Gastroesophageal sphincter (tissue), 4 donors: ENCODE results near the gene TSPO. TPM values are rescaled to one million over a fixed set of nuclear protein-coding genes. Genes with fewer than 3 reads are reported as not detected.

ENCODE experiments used
- ATAC-seq: fragments of 150-250 bp; one replicate; pipeline ENCODE4 v1.9.1; 2016; ENCODE audit warnings: mild to moderate bottlenecking, moderate library complexity
- H3K27ac ChIP-seq, 4 donors: fragments of 200-600 bp; sonication (generic) in 3 of 4; 1 replicate in 3 of 4; 2 replicates in 1 of 4; pipeline ENCODE4 v1.5.1; 2016 to 2019
- H3K27me3 ChIP-seq: fragments of 200-600 bp; sonication (generic); one replicate; pipeline ENCODE4 v1.5.1; 2019
- H3K36me3 ChIP-seq, 2 donors: fragments of 200-600 bp; sonication (generic); one replicate each; pipeline ENCODE4 v1.5.1; 2019; ENCODE audit warnings: control low read depth in 1 of 2
- H3K4me1 ChIP-seq, 3 donors: fragments of 200-600 bp; sonication (generic); 1 replicate in 2 of 3; 2 replicates in 1 of 3; pipeline ENCODE4 v1.5.1; 2016 to 2019; ENCODE audit warnings: control low read depth in 2 of 3
- H3K4me3 ChIP-seq, 2 donors: fragments of 200-600 bp; sonication (generic); one replicate each; pipeline ENCODE4 v1.5.1; 2019; ENCODE audit warnings: mild to moderate bottlenecking in 1 of 2, moderate library complexity in 1 of 2
- H3K9me3 ChIP-seq, 3 donors: fragments of 200-600 bp; sonication (generic); one replicate each; pipeline ENCODE4 v1.5.1; 2017 to 2019; ENCODE audit warnings: control low read depth in 2 of 3
- EP300 ChIP-seq: sonication (generic); formaldehyde crosslinking; IDR thresholded peaks from one replicate; pipeline ENCODE4 v1.6.1; 2017; ENCODE audit warnings: antibody characterized with exemption, mild to moderate bottlenecking
- POLR2A ChIP-seq, 2 donors: fragments of 450-650 bp; IDR thresholded peaks; one replicate each; pipeline ENCODE4 v1.6.1; 2017; ENCODE audit warnings: antibody characterized with exemption in 2 of 2, mild to moderate bottlenecking in 2 of 2, moderate library complexity in 1 of 2
- POLR2AphosphoS5 ChIP-seq: sonication (generic); formaldehyde crosslinking; IDR thresholded peaks from one replicate; pipeline ENCODE4 v1.6.1; 2017; ENCODE audit warnings: antibody characterized with exemption
- WGBS, 2 donors: methylation state at CpG; one replicate each; pipeline ENCODE4 v1.1.5; 2018; ENCODE audit warnings: low coverage in 1 of 2; 5-methylcytosine and 5-hydroxymethylcytosine counted together
- total RNA-seq, 4 donors: library from RNA; depleted of rRNA; stranded (reverse); fragments of >200 nt; gene quantifications; one replicate each; pipeline ENCODE4 v1.1.0, GENCODE V29; 2016
- TF ChIP-seq, protein P1 (sequence below), 4 experiments: fragments of 200-600 bp in 2 of 4; fragments of 450-650 bp in 2 of 4; sonication (generic) in 1 of 4; IDR thresholded peaks; one replicate each; pipeline ENCODE4 v1.5.1; 2017 to 2019; ENCODE audit warnings: antibody characterized with exemption in 4 of 4, mild to moderate bottlenecking in 2 of 4, moderate library complexity in 2 of 4

The TSPO gene
- total RNA-seq, 4 donors from 2014 or later = 112 to 240 (median 178) TPM

DNA sequence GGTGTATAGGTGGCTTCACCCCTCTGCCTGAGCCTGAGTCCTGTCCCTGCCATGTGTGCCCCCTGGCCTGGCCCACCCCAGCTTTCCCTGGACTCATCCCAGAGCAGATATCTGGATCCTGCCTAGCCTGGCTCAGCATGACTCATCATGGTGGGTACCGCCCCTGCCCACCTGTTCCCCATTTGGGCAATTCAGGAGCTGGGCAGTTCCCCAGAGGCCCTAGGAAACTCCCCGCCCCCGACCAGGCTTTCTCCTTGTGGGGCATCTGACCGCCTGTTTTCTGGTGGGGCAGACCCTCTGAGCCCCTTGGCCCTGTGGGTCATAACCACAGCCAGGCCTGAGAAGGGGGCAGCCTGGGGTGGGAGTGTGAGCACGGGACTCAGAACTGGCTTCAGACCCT lies 4.4 kb downstream of the TSPO start:
- Histone ChIP-seq H3K4me1 (peaks cover 0 to 71% (median 11%) of the 10 kb centered on the region in 3 donors), H3K36me3 (peaks cover 0 to 25% of the 10 kb centered on the region in 2 donors), H3K27ac (no peak overlapping the region), H3K4me3 (no peak overlapping the region), H3K9me3 (no peaks in the 10 kb centered on the region), H3K27me3 (no peaks in the 10 kb centered on the region)
- 100% methylated on average over 1 of the region's 5 CpGs; no CpG with 5 or more reads in 1 of the 2 donors for WGBS, 2 donors
- TF ChIP-seq EP300 (no peak), POLR2AphosphoS5 (no peak), POLR2A (IDR thresholded peaks at IDR 0.05) (no peak)
- TF ChIP-seq, protein P1, sequence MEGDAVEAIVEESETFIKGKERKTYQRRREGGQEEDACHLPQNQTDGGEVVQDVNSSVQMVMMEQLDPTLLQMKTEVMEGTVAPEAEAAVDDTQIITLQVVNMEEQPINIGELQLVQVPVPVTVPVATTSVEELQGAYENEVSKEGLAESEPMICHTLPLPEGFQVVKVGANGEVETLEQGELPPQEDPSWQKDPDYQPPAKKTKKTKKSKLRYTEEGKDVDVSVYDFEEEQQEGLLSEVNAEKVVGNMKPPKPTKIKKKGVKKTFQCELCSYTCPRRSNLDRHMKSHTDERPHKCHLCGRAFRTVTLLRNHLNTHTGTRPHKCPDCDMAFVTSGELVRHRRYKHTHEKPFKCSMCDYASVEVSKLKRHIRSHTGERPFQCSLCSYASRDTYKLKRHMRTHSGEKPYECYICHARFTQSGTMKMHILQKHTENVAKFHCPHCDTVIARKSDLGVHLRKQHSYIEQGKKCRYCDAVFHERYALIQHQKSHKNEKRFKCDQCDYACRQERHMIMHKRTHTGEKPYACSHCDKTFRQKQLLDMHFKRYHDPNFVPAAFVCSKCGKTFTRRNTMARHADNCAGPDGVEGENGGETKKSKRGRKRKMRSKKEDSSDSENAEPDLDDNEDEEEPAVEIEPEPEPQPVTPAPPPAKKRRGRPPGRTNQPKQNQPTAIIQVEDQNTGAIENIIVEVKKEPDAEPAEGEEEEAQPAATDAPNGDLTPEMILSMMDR (IDR thresholded peaks at IDR 0.05) = no peak
- ATAC-seq = no peak

DNA sequence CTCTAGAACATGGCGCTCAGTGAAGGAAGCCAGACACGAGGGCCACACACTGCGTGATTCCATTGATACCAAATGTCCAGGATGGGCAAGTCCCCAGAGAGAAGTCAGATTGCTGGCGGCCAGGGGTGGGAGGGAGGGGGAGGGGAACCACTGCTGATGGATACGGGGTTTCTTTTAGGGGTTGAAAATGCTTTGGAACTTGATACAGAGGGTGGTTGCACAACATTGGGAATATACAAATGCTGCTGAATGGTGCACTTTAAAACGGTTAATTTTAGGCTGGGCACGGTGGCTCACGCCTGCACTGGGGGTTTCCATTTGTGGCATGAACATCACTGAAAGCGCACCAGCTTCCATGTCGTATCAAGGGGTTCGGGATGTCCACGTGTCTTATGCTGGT lies 5.1 kb downstream of the TSPO start:
- Histone ChIP-seq H3K36me3 (peaks cover 0 to 31% of the 10 kb centered on the region in 2 donors), H3K4me3 (no peak overlapping the region), H3K9me3 (no peaks in the 10 kb centered on the region), H3K27ac (no peak overlapping the region), H3K4me1 (peaks cover 0 to 66% (median 9%) of the 10 kb centered on the region in 3 donors), H3K27me3 (no peaks in the 10 kb centered on the region)
- TF ChIP-seq, protein P1 (IDR thresholded peaks at IDR 0.05) = no peak
- no peak for TF ChIP-seq POLR2A (IDR thresholded peaks at IDR 0.05)
- TF ChIP-seq EP300 = no peak
- WGBS, 2 donors = 67 to 77% methylated on average over 1 to 4 of the region's 12 CpGs
- no peak for ATAC-seq

DNA sequence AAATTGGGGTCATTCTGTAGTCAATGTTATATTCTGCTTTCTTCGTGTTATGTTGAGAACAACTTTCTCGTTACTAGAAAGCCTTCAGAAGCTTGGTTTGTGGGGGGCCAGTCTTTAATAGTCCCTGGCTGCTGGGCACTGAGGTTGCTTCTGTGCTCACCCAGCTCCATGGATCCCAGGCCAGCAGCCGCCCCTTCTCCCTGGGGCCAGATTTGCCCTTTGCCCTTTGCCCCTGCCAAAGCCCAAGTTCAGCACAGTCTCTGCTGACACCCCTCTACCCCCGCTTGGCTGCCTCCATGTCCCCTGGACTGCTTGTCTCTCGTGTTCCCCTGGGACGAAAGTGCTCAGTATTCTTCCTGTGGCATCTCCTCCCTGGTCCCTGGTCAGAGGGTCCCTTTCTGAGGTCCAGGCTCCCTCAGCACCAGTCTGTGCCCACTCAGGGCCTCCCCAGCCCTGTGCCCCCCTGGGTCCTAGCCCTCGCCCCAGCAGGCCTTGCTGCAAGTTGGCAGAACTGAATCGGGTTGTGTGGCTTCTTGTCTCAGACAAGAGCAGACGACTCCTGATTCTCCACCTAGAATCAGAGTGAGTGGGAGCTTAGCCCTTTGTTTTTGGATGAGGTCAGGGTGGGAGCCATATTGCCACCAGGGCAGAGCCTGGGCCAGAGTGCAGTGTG lies 6.7 kb downstream of the TSPO start:
- H3K27me3 ChIP-seq = no peaks in the 10 kb centered on the region

DNA sequence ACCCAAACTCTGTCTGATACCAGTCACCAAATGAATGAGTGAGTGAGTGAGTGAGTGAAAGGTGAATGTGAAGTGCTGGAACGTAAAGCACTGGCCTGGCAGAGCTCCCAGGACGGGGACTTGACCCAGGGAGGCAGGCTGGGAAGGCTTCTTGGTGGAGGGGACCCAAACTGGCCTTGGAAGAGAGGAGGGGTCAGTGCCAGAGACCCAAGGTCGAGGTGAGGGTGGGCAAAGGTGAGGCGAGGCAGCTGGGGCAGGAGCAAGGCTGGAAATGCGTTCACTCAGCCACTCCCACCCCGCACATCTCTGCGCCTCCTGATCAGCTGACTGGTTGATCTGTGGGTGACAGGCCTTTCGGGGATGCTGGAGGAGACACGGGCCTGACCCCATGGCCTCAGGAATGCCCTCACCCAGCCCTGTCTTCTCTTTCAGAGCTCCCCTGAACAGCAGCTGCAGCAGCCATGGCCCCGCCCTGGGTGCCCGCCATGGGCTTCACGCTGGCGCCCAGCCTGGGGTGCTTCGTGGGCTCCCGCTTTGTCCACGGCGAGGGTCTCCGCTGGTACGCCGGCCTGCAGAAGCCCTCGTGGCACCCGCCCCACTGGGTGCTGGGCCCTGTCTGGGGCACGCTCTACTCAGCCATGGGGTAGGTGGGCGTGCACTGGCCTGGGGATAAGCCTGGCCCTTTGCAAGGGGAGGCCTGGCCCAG lies 7.6 kb downstream of the TSPO start:
- no peaks in the 10 kb centered on the region for H3K9me3 ChIP-seq
- no peaks in the 10 kb centered on the region for H3K27me3 ChIP-seq
- no peak overlapping the region for H3K4me3 ChIP-seq
- 70 to 79% methylated on average over 3 to 6 of the region's 24 CpGs for WGBS, 2 donors
- no peak for TF ChIP-seq POLR2A (IDR thresholded peaks at IDR 0.05)
- TF ChIP-seq, protein P1 (IDR thresholded peaks at IDR 0.05) = no peak
- no peak for TF ChIP-seq POLR2AphosphoS5
- no peak for TF ChIP-seq EP300
- no peak overlapping the region for H3K27ac ChIP-seq
- H3K4me1 ChIP-seq = peaks cover 0 to 55% (median 12%) of the 10 kb centered on the region in 3 donors
- H3K36me3 ChIP-seq = peaks cover 0 to 51% of the 10 kb centered on the region in 2 donors
- no peak for ATAC-seq

More for the DNA sequence above, 6.7 kb downstream of the TSPO start:
- no peak overlapping the region for H3K4me3 ChIP-seq
- peaks cover 0 to 46% of the 10 kb centered on the region in 2 donors for H3K36me3 ChIP-seq
- no peak for ATAC-seq
- no peak overlapping the region for H3K27ac ChIP-seq
- TF ChIP-seq, protein P1 (IDR thresholded peaks at IDR 0.05) = no peak
- TF ChIP-seq POLR2AphosphoS5 (no peak), POLR2A (IDR thresholded peaks at IDR 0.05) (no peak), EP300 (no peak)
- WGBS, 2 donors = 73% methylated on average over 3 to 7 of the region's 9 CpGs
- H3K4me1 ChIP-seq = peaks cover 0 to 54% (median 3%) of the 10 kb centered on the region in 3 donors
- H3K9me3 ChIP-seq = no peaks in the 10 kb centered on the region
